ENCODE measurements around the gene PLA2G2F. TPM values are rescaled to one million over a fixed set of nuclear protein-coding genes. Genes with fewer than 3 reads are reported as not detected.

PLA2G2F gene
- total and polyA plus RNA-seq, 10 of the 15 experiments (the other 5 are each of a cell fraction or from before 2014, with no cell fraction given), result 0.03 TPM; not detected in 9

DNA sequence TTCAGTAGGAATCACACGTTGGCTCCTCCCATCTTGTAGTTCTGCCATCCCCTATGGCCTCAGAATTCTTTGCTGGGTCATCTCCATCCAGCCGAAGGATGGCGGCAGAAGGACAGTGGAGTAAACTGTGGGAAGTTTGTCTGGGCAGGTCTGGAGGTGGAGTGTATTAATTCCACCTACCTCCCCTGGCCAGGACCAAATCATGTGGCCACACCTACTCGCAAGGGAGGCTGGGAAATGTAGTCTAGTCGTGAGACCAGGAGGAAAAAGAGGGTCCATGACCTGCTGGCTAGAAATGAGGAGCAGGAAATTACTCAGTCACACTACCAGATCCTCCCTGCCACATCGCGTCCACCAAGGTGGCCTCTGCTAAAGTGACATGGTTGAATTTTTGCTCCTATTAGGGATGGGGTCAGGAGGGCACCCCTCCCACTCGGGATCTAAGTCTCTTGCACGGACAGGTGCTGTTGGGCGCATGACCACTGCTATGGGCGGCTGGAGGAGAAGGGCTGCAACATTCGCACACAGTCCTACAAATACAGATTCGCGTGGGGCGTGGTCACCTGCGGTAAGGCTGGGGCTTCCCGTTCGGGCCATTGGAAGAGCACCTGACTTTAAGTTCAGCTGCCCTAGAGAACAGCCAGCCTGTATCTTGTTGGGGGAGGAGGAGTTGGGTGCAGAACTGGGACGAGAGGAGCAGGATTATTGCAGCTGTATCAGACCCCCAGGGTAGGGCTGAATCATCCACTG lies 49.6 kb upstream of the PLA2G2F start (continued):
- no peak for TF ChIP-seq SUZ12 (IDR thresholded peaks at IDR 0.05; ENCODE audit: unreplicated experiment)
- no peak for TF ChIP-seq SRF (IDR thresholded peaks at IDR 0.05; ENCODE audit: low read depth in 2 of 2, low read length in 2 of 2)
- no peak for TF ChIP-seq PML (IDR thresholded peaks at IDR 0.05; ENCODE audit: low read length)
- no peak for TF ChIP-seq YBX1 (IDR thresholded peaks at IDR 0.05)
- TF ChIP-seq IKZF1 (conservative IDR thresholded peaks at IDR 0.05), result no peak
- no peak for TF ChIP-seq ZNF384 (IDR thresholded peaks at IDR 0.05; ENCODE audit: borderline replicate concordance, low read depth, low read length)
- TF ChIP-seq, protein P1, sequence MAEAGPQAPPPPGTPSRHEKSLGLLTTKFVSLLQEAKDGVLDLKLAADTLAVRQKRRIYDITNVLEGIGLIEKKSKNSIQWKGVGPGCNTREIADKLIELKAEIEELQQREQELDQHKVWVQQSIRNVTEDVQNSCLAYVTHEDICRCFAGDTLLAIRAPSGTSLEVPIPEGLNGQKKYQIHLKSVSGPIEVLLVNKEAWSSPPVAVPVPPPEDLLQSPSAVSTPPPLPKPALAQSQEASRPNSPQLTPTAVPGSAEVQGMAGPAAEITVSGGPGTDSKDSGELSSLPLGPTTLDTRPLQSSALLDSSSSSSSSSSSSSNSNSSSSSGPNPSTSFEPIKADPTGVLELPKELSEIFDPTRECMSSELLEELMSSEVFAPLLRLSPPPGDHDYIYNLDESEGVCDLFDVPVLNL (IDR thresholded peaks at IDR 0.05; ENCODE audit: low read depth, low read length), result no peak
- TF ChIP-seq PAX8 (IDR thresholded peaks at IDR 0.05), result no peak
- TF ChIP-seq NFYB (IDR thresholded peaks at IDR 0.05; ENCODE audit: insufficient read depth, low read depth, low read length), result no peak
- TF ChIP-seq TCF3 (IDR thresholded peaks at IDR 0.05; ENCODE audit: borderline replicate concordance, insufficient read depth, low read depth, low read length), result no peak

DNA sequence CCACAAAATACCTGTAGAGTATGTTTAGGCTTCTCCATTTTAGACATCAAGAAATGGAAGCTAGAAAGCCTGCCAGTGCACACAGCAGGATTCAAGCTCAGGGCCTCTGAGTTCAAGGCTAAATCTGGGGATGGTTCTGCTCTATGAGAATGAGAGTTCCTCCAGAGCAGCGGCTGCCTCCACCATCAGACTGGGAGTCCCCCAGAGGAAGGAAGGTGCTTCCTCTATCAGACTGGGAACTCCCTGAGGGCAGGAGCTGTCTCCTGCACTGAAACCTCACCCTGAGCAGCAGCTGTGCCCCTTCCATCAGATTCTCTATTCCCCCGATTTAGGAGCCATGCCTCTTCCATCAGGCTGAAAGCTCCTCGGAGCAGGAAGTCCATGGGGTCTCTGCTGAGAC lies 49.0 kb upstream of the PLA2G2F start:
- H3K9ac ChIP-seq (ENCODE audit: control insufficient read depth, insufficient read depth, low read length), result no peak overlapping the region
- FAIRE-seq, result no peak
- TF ChIP-seq MEF2B (IDR thresholded peaks at IDR 0.05; ENCODE audit: partially characterized antibody, poor library complexity, severe bottlenecking), result no peak
- TF ChIP-seq FOXM1 (IDR thresholded peaks at IDR 0.05; ENCODE audit: low read depth, low read length), result no peak
- no peak for TF ChIP-seq NR2F1 (conservative IDR thresholded peaks at IDR 0.05)
- TF ChIP-seq MTA2 (IDR thresholded peaks at IDR 0.05; ENCODE audit: low read depth), result no peak
- no peak for TF ChIP-seq SMC3 (IDR thresholded peaks at IDR 0.05; ENCODE audit: borderline replicate concordance, low read length)
- no peak for TF ChIP-seq NFYA (IDR thresholded peaks at IDR 0.05; ENCODE audit: borderline replicate concordance, low read depth, low read length)
- TF ChIP-seq SP1 (IDR thresholded peaks at IDR 0.05; ENCODE audit: low read depth, low read length), result no peak
- no peak for TF ChIP-seq KDM1A (IDR thresholded peaks at IDR 0.05; ENCODE audit: borderline replicate concordance)
- TF ChIP-seq, protein P2, sequence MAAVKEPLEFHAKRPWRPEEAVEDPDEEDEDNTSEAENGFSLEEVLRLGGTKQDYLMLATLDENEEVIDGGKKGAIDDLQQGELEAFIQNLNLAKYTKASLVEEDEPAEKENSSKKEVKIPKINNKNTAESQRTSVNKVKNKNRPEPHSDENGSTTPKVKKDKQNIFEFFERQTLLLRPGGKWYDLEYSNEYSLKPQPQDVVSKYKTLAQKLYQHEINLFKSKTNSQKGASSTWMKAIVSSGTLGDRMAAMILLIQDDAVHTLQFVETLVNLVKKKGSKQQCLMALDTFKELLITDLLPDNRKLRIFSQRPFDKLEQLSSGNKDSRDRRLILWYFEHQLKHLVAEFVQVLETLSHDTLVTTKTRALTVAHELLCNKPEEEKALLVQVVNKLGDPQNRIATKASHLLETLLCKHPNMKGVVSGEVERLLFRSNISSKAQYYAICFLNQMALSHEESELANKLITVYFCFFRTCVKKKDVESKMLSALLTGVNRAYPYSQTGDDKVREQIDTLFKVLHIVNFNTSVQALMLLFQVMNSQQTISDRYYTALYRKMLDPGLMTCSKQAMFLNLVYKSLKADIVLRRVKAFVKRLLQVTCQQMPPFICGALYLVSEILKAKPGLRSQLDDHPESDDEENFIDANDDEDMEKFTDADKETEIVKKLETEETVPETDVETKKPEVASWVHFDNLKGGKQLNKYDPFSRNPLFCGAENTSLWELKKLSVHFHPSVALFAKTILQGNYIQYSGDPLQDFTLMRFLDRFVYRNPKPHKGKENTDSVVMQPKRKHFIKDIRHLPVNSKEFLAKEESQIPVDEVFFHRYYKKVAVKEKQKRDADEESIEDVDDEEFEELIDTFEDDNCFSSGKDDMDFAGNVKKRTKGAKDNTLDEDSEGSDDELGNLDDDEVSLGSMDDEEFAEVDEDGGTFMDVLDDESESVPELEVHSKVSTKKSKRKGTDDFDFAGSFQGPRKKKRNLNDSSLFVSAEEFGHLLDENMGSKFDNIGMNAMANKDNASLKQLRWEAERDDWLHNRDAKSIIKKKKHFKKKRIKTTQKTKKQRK (IDR thresholded peaks at IDR 0.05; ENCODE audit: low read depth, low read length), result no peak
- no peak for TF ChIP-seq BRCA1 (IDR thresholded peaks at IDR 0.05; ENCODE audit: low read depth, low read length)
- in situ Hi-C loops (cut with MboI), result no loop called here
- H3K9me3 ChIP-seq (replicated peaks; ENCODE audit: control insufficient read depth, insufficient read depth, low read length), result no peaks in the 10 kb centered on the region
- no peak for DNase-seq (ENCODE audit: low read depth, low spot score)
- no peak overlapping the region for H2AFZ ChIP-seq (ENCODE audit: control insufficient read depth, low read depth, low read length)
- ChIA-PET CTCF (interaction anchor here (0.9 to 1.4 kb wide), 5 partner anchors 9 to 62 kb away, joined by 3 to 5 read pairs (median 3); no protein-coding TSS in a partner anchor), SMC1A (ENCODE audit: uncharacterized antibody, unreplicated experiment) (interaction anchor here (1.0 to 1.2 kb wide), 2 partner anchors 36 to 169 kb away, joined by 3 to 5 read pairs; no protein-coding TSS in a partner anchor), POLR2A (interaction anchor here (1.0 kb wide), 1 partner anchor 11 kb away, joined by 3 read pairs; no protein-coding TSS in a partner anchor), RAD21 (ENCODE audit: unreplicated experiment) (no interaction called here)
- no peak for ATAC-seq
- H3K36me3 ChIP-seq (ENCODE audit: control insufficient read depth in 2 of 2, insufficient read depth in 2 of 2, low read length in 1 of 2), result no peaks in the 10 kb centered on the region
- H3K4me1 ChIP-seq (ENCODE audit: control insufficient read depth, insufficient read depth, low read length), result no peaks in the 10 kb centered on the region
- intact Hi-C loops (cut with micrococcal nuclease; ENCODE audit: unreplicated experiment), result no loop called here
- no peaks in the 10 kb centered on the region for H4K20me1 ChIP-seq (ENCODE audit: control insufficient read depth, insufficient read depth)
- 6% methylated on average over 3 of the region's 3 CpGs for WGBS (ENCODE audit: insufficient coverage, insufficient replicate concordance, low lambda C conversion rate, missing lambda C conversion rate)
- no peaks in the 10 kb centered on the region; a peak in 2 of 4 replicates for H3K27me3 ChIP-seq (replicated peaks in 1 of 2; ENCODE audit: control insufficient read depth in 2 of 2, insufficient read depth in 2 of 2, low read length in 1 of 2)
- H3K4me2 ChIP-seq (ENCODE audit: control insufficient read depth, insufficient read depth), result no peak overlapping the region
- H3K4me3 ChIP-seq, result no peak overlapping the region
- H3K27ac ChIP-seq (ENCODE audit: control insufficient read depth, insufficient read depth), result no peak overlapping the region
- no TSS peak for BruUV-seq (replicated peaks)
- no peaks in the 10 kb centered on the region for H3K79me2 ChIP-seq (ENCODE audit: control insufficient read depth, insufficient read depth, low read length)

Data from GM12878 (cell line).